GM19455 (cell line): Measurements from ENCODE around the gene ZNF841.
A peak's percentile ranks its signal among the peaks of the same experiment; 100 is the strongest.
"Not testable (repeated sequence)": the region's sequence is repeated elsewhere in the genome, so short reads cannot be mapped to it uniquely, and the experiment has no call there.

ENCODE experiments used
- ATAC-seq: cut with Tn5 transposase; IDR thresholded peaks from one replicate; pipeline ENCODE4 v1.9.1; 2021; ENCODE audit not compliant: unreplicated experiment

The ZNF841 gene

GRCh38 chr19:52095172-52096014 is at the start of gene ZNF841:
Gene ZNF841, minus strand, starts transcription at chr19:52095765. Its CDS starts 10,964 bp downstream, at chr19:52084801.
- ATAC-seq, result peak; percentile 96

- ATAC-seq, result no peak
Observed at GRCh38 chr19:52142001-52142595, 46.5 kb upstream of the ZNF841 start.

DNA sequence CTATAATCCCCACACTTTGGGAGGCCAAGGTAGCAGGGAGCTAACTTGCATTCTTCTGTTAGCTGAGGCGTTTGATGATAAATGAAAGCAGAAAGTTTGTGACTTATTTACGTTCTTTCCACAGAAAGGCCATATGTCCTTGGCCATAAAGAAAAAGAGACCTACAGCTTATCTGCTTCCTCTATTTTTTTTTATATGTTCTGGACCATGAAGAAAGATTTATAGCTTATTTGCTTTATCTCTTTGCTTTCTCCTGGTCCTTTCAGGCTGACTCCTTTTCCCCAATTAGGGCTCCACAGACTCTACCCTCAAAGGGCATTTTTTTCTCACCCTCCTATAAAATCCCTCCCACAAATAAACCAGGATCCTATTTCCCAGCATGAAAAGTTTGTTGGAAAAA is 45.6 kb upstream of the ZNF841 start:
- ATAC-seq, result no peak

DNA sequence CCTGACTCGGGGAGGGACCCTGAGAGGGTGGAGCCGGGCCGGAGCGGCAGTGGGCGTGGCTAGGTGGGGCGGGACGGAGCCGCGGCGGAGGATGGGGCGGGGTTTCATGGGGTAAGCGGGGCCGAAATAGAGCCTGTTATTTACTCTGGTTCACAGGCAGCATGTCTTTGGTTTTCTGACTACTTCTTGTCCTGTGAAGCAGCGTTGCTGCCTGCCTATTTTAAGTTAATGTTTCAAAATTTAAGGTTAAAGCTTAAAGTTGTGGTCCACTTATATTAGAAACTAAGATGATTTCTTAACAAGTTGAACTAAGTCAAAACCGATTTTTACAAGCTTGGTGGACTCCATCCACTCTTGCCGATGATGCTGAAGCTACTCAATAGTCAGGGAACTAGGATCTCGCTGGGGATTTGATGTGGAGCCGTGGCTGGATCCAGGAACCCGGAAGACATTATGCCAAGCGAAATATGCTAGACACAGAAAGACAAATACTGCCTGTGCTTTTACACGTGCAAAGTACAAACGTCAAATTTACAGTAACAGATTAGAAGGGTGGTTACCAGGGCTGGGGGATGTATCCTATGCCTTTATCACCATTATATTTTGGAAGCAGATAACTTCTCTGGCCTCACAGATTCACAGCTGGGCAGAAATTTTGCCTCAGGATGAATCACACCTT is 44.6 kb upstream of the ZNF841 start:
- peak; percentile 84 for ATAC-seq

- ATAC-seq, result peak; percentile 58
Observed at GRCh38 chr19:52139252-52140031, 43.9 kb upstream of the ZNF841 start, which contains the start of gene ZNF616. Gene ZNF616, minus strand, starts transcription at chr19:52139938. Its CDS starts 9,426 bp downstream, at chr19:52130512.

GRCh38 chr19:52138983-52139251 is 43.4 kb upstream of the ZNF841 start:
- no peak for ATAC-seq

DNA sequence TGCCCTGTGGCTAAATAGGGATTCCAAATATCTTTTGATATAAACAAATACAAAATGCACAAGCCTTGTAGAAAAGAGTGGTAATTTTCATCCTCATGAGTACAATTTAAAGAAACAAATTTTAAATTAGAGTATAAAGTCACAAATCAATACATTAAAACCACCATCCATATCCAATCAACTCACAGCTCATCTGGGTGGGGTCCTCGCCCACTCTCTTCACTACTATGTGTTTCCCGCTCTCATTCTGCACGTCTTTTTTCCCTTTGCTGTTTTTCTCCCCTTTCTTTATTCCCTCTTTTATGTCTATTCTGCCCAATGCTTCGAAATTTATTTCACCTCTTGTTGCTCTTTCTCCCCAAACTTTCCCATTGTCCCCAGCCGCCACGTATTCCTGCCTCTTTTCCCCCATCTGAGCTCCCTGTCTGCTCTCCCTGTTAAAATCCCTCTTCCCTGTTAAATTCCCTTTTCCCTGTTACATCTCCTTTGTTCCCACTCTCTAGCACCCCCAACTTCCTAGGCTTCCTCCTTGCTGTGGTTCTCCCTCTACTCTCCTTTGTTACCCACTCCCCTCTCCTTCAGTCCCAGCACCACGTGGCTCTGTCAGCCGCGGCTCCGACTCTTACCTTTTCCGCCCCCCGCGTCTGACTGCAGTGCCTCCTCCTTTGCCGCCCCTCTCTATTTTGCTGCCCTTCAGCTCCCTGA is 42.9 kb upstream of the ZNF841 start:
- ATAC-seq, result no peak

GRCh38 chr19:52120286-52120685 is 24.7 kb upstream of the ZNF841 start:
- ATAC-seq, result no peak

- ATAC-seq, result no peak
Observed at GRCh38 chr19:52115526-52116053, 20.0 kb upstream of the ZNF841 start.

DNA sequence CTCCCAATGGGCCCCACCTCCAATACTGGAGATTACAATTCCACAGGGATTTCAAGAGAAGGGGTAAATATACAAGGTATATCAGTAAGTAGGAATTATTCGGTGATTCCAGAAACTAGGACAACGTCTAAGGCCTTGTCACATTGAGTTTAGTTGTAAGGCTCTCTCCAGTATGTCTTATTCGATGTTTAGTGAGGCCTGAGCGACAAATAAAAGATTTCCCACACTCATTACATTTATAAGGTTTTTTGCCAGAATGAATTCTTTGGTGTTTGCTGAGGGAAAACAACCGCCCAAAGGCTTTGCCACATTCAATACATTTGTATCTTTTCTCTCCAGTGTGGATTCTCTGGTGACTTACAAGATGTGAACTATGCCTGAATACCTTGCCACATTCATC is 19.1 kb upstream of the ZNF841 start:
- ATAC-seq, result no peak

GRCh38 chr19:52112624-52113023 is 17.1 kb upstream of the ZNF841 start:
- ATAC-seq, result no peak

DNA sequence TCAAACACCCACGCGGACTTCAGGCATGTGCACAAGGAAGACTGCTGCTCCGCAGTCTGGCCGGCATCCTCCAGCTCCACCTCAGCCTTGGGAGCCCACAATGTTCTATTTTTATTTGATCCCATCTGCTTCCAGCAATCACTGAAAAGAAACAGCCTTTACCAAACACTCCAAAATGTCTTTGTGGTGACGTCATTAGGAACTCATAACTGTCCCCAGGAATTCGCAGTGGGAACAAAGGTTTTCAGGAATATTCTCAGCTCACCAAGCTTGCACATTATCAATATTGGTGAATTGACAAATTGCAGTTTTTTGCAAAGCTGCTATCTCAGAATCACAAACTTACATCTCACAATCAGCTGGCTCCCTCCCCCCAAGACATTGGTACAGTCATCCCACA is 15.2 kb upstream of the ZNF841 start:
- ATAC-seq, result no peak

DNA sequence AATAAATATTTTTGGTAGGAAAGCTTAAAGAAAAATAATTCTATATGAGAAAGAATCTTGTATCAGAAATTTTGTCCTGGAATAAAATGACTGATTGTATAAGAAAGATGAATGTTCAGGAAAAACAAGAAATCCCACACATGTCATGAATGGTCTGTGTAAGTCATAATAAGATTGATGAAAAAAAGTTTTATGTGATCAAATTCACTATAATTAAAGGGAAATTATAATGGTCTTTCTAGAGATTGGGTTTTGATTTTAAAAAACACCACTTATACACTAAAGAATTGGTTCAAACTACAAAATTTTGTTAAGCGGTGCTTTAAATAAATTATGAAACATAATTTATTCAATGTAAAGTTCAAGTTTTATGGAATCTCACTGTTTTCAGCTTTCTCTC is 7.2 kb upstream of the ZNF841 start:
- no peak for ATAC-seq

DNA sequence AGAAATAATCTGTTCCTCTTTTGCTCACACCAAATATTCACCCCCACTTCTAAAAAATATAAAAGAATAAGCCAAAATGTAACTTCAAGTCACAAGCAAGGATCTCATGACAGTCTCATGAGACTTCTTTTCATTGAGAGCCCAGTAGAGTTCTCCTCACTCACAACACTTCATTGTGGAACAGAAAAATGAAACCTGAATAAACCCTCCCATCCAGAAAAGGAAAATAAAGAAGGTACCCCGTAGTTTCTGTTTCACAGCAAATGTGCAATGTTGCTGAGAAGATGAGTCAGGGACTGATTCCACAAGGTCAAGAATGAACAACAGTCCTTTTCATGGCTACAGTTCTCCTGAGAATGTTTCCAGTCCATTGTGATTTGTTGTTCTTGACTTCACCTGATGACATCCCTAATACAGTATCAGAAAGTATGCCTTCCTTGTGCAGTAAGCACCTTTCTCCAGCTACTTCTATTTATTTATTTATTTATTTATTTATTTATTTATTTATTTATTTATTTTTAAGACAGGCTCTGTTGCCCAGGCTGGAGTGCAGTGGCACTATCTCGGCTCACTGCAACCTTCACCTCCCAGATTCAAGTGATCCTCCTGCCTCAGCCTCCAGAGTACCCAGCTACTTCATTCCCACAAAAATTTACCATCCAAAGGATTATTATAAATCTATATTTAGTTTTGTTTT is 6.4 kb upstream of the ZNF841 start:
- no peak for ATAC-seq

DNA sequence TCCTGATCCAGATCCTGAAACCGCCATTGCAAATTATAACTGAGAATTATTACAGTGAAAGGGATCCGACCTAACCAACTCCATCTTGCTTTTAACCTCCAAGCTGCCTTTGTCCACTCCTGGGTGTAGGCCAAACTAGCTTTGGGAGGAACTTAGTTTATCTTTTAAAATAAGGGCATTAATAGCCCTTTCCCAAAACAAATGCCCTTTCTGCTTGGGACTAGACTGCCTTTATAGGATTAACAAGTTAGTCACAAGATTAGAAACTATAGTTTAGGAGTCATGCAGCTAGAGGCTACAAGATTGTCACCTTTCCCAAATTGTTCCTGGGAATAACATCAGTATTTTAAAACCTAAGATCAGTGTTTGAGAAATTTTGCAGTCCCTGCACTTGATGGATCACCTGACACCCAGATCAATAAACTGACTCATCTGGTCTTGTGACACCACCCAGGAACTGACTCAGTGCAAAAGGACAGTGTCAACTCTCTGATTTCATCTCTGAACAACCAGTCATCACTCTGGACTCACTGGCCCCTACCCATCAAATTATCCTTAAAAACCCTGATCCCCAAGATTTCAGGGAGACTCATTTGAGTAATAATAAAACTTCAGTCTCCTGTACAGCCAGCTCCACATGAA is 4.1 kb upstream of the ZNF841 start:
- ATAC-seq, result no peak

DNA sequence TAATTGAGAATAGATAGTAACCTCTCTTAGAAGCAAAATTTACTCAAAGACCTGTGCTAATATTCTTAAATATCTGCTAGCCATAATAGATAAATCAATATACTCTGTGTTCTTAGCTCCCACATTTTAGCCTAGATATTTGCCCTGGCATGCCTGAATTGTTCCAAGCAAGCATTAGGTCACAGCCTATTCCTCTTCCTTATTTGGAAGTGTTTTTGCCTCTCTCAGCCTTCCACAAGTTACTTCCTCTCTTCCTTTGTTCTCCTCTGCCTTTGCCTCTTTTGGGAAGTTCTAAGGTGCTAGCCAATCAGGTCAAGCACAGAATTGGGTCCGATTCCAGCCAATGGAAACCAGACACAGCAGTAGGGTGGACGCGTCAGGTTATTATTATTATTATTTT is 851 bp upstream of the ZNF841 start:
- ATAC-seq, result not testable (repeated sequence)

- ATAC-seq, result no peak
Observed at GRCh38 chr19:52094526-52095130, 937 bp downstream of the ZNF841 start.

GRCh38 chr19:52086481-52086880 is 9.1 kb downstream of the ZNF841 start:
- ATAC-seq, result no peak

DNA sequence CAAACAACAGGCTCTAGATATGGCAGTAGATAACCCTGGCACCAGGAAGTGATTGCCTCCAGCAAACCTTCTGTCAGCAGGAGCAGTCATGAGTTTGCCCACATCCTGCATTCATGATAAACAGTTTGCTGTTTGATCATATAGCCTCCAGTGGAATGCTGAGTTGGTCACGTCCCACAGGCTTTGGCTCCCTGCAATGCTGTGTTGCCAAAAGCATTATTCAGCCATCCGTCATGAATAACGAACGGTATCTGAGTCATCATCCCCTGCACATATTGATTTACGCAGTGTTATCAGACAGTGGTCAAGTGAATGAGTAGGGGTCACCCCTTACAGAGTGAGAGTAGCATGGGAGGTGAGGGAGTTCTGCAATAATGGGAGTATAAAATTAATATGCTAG is 25.1 kb downstream of the ZNF841 start:
- ATAC-seq, result no peak
